HepG2 (cell line): ENCODE results near the gene ARHGAP4. TPM values are rescaled to one million over a fixed set of nuclear protein-coding genes. Genes with fewer than 3 reads are reported as not detected.

Source experiments
- ATAC-seq: fragments of 200-7000 bp; cut with Tn5 transposase; 3 replicates; pipeline ENCODE4 v1.9.1; 2020; ENCODE audit warnings: mild to moderate bottlenecking, moderate library complexity
- BruUV-seq: library from RNA; stranded (reverse); fragments of 400-500 nt; replicated peaks from 2 replicates; lab custom pipeline; 2021; lab: Mats Ljungman, UMichigan
- CTCF ChIA-PET: fragments of 300-600 bp; formaldehyde crosslinking; extraction: SDS; loops from one replicate; lab custom pipeline; 2021; ENCODE audit warnings: low total read pairs, inconsistent platforms, low intra/inter-chr PET ratio; lab: Yijun Ruan, JAX
- POLR2A ChIA-PET: fragments of 350-600 bp; sonication (Branson Sonifier 250); formaldehyde crosslinking; loops from one replicate; lab custom pipeline; 2020; ENCODE audit warnings: antibody characterized with exemption, inconsistent platforms; lab: Yijun Ruan, JAX
- DNase-seq: peaks from one replicate; pipeline ENCODE4 v3.0.0-alpha.2; 2015; ENCODE audit warnings: low spot score
- FAIRE-seq: peaks from 3 replicates; lab custom pipeline; 2011; peaks lifted over from hg19 to GRCh38; lab: Jason Lieb, UNC
- H2AFZ ChIP-seq: one replicate; pipeline ENCODE4 v1.6.1; 2011; ENCODE audit warnings: low read length, inconsistent platforms
- H3K27ac ChIP-seq: fragments of 300-600 bp; 3 replicates; pipeline ENCODE4 v1.8.0; 2011; ENCODE audit warnings: mixed run types, mild to moderate bottlenecking, mixed read lengths, low read length, inconsistent platforms; ENCODE audit not compliant: insufficient read depth; ENCODE audit errors: extremely low read length
- H3K27me3 ChIP-seq, 2 experiments: fragments of 200-600 bp in 1 of 2; 2 replicates in 1 of 2; 3 replicates in 1 of 2; pipeline versions ENCODE4 v1.6.0 to v1.8.0; 2011; ENCODE audit warnings: low read length in 2 of 2, mild to moderate bottlenecking in 2 of 2, moderate library complexity in 2 of 2, inconsistent platforms in 1 of 2; ENCODE audit not compliant: insufficient read depth in 2 of 2, control insufficient read depth in 1 of 2
- H3K36me3 ChIP-seq, 2 experiments: fragments of 200-600 bp in 1 of 2; replicated peaks in 1 of 2; 2 replicates in 1 of 2; 3 replicates in 1 of 2; pipeline versions ENCODE4 v1.5.1 to v1.8.0; 2011; ENCODE audit warnings: low read length in 2 of 2, inconsistent platforms in 1 of 2; ENCODE audit not compliant: insufficient read depth in 2 of 2, control insufficient read depth in 1 of 2
- H3K4me1 ChIP-seq: 2 replicates; pipeline ENCODE4 v1.5.1; 2012; ENCODE audit warnings: low read length, inconsistent platforms; ENCODE audit not compliant: insufficient read depth
- H3K4me2 ChIP-seq: 2 replicates; pipeline ENCODE4 v1.6.0; 2011; ENCODE audit warnings: low read depth, low read length, inconsistent platforms
- H3K4me3 ChIP-seq, 3 experiments: fragments of 200-600 bp in 1 of 3; sonication (generic), shearing (Covaris generic) in 1 of 3; replicated peaks in 1 of 3; 2 replicates each; pipeline ENCODE4 v1.5.1; 2011 to 2016; ENCODE audit warnings: low read length in 3 of 3, inconsistent platforms in 2 of 3, low read depth in 2 of 3, mild to moderate bottlenecking in 2 of 3, control low read depth in 1 of 3, mixed read lengths in 1 of 3; ENCODE audit not compliant: insufficient read depth in 1 of 3
- H3K79me2 ChIP-seq: one replicate; pipeline ENCODE4 v1.6.1; 2011; ENCODE audit warnings: low read length, inconsistent platforms; ENCODE audit not compliant: insufficient read depth
- H3K9ac ChIP-seq: 2 replicates; pipeline ENCODE4 v1.6.0; 2011; ENCODE audit warnings: mild to moderate bottlenecking, low read depth, low read length, inconsistent platforms; ENCODE audit not compliant: insufficient read depth
- H3K9me3 ChIP-seq: 2 replicates; pipeline ENCODE4 v1.5.1; 2012; ENCODE audit warnings: mild to moderate bottlenecking, low read length
- H4K20me1 ChIP-seq: 2 replicates; pipeline ENCODE4 v1.6.0; 2011; ENCODE audit warnings: inconsistent platforms, mild to moderate bottlenecking, low read length, moderate library complexity; ENCODE audit not compliant: insufficient read depth
- AFF4 ChIP-seq: sonication (generic); formaldehyde crosslinking; IDR thresholded peaks from 2 replicates; pipeline ENCODE4 v1.4.0; 2020; ENCODE audit warnings: missing genetic modification reagents
- AGO2 ChIP-seq: fragments of 200-400 bp; formaldehyde crosslinking; optimal IDR thresholded peaks from 2 replicates; pipeline ENCODE3; 2017; ENCODE audit warnings: mild to moderate bottlenecking, low read depth, low read length, moderate library complexity
- HOXA5 ChIP-seq: sonication (generic); formaldehyde crosslinking; IDR thresholded peaks from 2 replicates; pipeline ENCODE4 v1.4.0; 2020; ENCODE audit warnings: missing genetic modification reagents
- IKZF4 ChIP-seq: sonication (generic); formaldehyde crosslinking; IDR thresholded peaks from 2 replicates; pipeline ENCODE4 v1.5.1; 2020; ENCODE audit warnings: borderline replicate concordance, mild to moderate bottlenecking, low read depth, missing genetic modification reagents; ENCODE audit errors: not compliant biosample characterization
- JUND ChIP-seq: sonication (generic); formaldehyde crosslinking; IDR thresholded peaks from 2 replicates; pipeline ENCODE4 v1.8.0; 2022; ENCODE audit warnings: mild to moderate bottlenecking, missing genetic modification reagents
- ZEB1 ChIP-seq: IDR thresholded peaks from 2 replicates; pipeline ENCODE4 v1.6.1; 2012; ENCODE audit warnings: mild to moderate bottlenecking, low read depth, inconsistent platforms; ENCODE audit not compliant: insufficient replicate concordance
- ZNF335 ChIP-seq: sonication (generic); formaldehyde crosslinking; IDR thresholded peaks from 2 replicates; pipeline ENCODE4 v1.4.0; 2020; ENCODE audit warnings: missing genetic modification reagents
- ZNF816 ChIP-seq: sonication (generic); formaldehyde crosslinking; IDR thresholded peaks from 2 replicates; pipeline ENCODE4 v1.8.0; 2022; ENCODE audit warnings: missing genetic modification reagents, mild to moderate bottlenecking, borderline replicate concordance
- whole genome bisulfite sequencing: methylation state at CpG from one replicate; pipeline ENCODE4 v1.1.6; 2017; ENCODE audit warnings: low lambda C conversion rate; 5-methylcytosine and 5-hydroxymethylcytosine counted together
- in situ Hi-C: cut with HindIII; loops from 2 replicates; pipeline ENCODE4 v1.10.0; 2017; ENCODE audit warnings: low pct_unique_long_range_greater_than_20kb; ENCODE audit not compliant: extremely low pct_ligation_motif_present
- intact Hi-C: fragments of 100-400 bp; cut with micrococcal nuclease; formaldehyde crosslinking; loops from one replicate; pipeline ENCODE4 v1.10.0; 2022; ENCODE audit not compliant: unreplicated experiment
- polyA plus RNA-seq, 8 experiments: library from polyadenylated mRNA; depleted of rRNA in 3 of 8; stranded (reverse) in 7 of 8; unstranded in 1 of 8; fragments of >200 nt; fragmentation: Illumina TruSeq in 4 of 8; extraction: Trizol in 4 of 8; gene quantifications; 2 replicates each; pipeline versions ENCODE4 v1.2.1 to v1.2.3, GENCODE V29; 2011 to 2016; ENCODE audit warnings: low read depth in 4 of 8, missing spikeins in 1 of 8, mixed read lengths in 1 of 8; ENCODE audit not compliant: insufficient read depth in 1 of 8
- total RNA-seq, 5 experiments: library from RNA; depleted of rRNA; stranded (reverse); fragments of >200 nt; fragmentation: Illumina TruSeq; extraction: Trizol; gene quantifications; 2 replicates each; pipeline ENCODE4 v1.2.3, GENCODE V29; 2016; ENCODE audit warnings: low read depth in 1 of 5
- TF ChIP-seq, protein P1 (sequence below): sonication (generic); formaldehyde crosslinking; IDR thresholded peaks from 2 replicates; pipeline ENCODE4 v1.4.0; 2020; ENCODE audit warnings: missing genetic modification reagents
- TF ChIP-seq, protein P2 (sequence below): sonication (generic); formaldehyde crosslinking; IDR thresholded peaks from 2 replicates; pipeline ENCODE4 v1.5.0; 2020; ENCODE audit warnings: mild to moderate bottlenecking, missing genetic modification reagents

The ARHGAP4 gene
- total and polyA plus RNA-seq, 2 of the 13 experiments (the other 11 are each of a cell fraction or from before 2014, with no cell fraction given), result 0.57 to 0.64 TPM

- TF ChIP-seq ZNF335 (0 out of 2 replicates have a peak, but pooled peaks have one; percentile 8), ZEB1 (no peak), JUND (CRISPR knock-in tag) (no peak), ZNF816 (CRISPR knock-in tag) (0 out of 2 replicates have a peak, but pooled peaks have one; percentile 7)
- TF ChIP-seq, protein P1, sequence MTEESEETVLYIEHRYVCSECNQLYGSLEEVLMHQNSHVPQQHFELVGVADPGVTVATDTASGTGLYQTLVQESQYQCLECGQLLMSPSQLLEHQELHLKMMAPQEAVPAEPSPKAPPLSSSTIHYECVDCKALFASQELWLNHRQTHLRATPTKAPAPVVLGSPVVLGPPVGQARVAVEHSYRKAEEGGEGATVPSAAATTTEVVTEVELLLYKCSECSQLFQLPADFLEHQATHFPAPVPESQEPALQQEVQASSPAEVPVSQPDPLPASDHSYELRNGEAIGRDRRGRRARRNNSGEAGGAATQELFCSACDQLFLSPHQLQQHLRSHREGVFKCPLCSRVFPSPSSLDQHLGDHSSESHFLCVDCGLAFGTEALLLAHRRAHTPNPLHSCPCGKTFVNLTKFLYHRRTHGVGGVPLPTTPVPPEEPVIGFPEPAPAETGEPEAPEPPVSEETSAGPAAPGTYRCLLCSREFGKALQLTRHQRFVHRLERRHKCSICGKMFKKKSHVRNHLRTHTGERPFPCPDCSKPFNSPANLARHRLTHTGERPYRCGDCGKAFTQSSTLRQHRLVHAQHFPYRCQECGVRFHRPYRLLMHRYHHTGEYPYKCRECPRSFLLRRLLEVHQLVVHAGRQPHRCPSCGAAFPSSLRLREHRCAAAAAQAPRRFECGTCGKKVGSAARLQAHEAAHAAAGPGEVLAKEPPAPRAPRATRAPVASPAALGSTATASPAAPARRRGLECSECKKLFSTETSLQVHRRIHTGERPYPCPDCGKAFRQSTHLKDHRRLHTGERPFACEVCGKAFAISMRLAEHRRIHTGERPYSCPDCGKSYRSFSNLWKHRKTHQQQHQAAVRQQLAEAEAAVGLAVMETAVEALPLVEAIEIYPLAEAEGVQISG (CRISPR knock-in tag), result 0 out of 2 replicates have a peak, but pooled peaks have one; percentile 31
Observed at GRCh38 chrX:153971124-153971449, 45.0 kb upstream of the ARHGAP4 start (continued).

- peaks cover 57% of the 10 kb centered on the region for H3K4me1 ChIP-seq
- ChIA-PET POLR2A (interaction anchor here (0.6 to 6.3 kb wide), 8 partner anchors 23 to 164 kb away, joined by 3 to 54 read pairs (median 4); partner anchors contain the start of gene NAA10), CTCF (no interaction called here)
- intact Hi-C loops, result no loop called here
- TSS peak; percentile 57 for BruUV-seq
- 0% methylated on average over 26 of the region's 49 CpGs for WGBS
- FAIRE-seq (no peak), DNase-seq (peak; percentile 29), ATAC-seq (peak; percentile 2)
- peaks cover 38% of the 10 kb centered on the region for H4K20me1 ChIP-seq
- peak overlapping the region; percentile 100 for H3K9ac ChIP-seq
- no peak overlapping the region for H2AFZ ChIP-seq
- H3K4me2 ChIP-seq, result peak overlapping the region; percentile 47
- H3K79me2 ChIP-seq, result peaks cover 59% of the 10 kb centered on the region
- no peaks in the 10 kb centered on the region; a peak in 1 of 5 replicates for H3K27me3 ChIP-seq
- peak overlapping the region; percentile 100 for H3K27ac ChIP-seq
- no peaks in the 10 kb centered on the region for H3K9me3 ChIP-seq
- H3K36me3 ChIP-seq, result peaks cover 3 to 11% of the 10 kb centered on the region in 2 experiments; a peak in 3 of 5 replicates
- H3K4me3 ChIP-seq, result peak overlapping the region; percentile 85 to 90 (median 89)
- in situ Hi-C loops, result loop anchor here (5.0 kb wide), 1 partner anchor 42 kb away; no protein-coding TSS in a partner anchor
- TF ChIP-seq IKZF4 (CRISPR knock-in tag) (no peak), AFF4 (CRISPR knock-in tag) (no peak), ZNF816 (CRISPR knock-in tag) (0 out of 2 replicates have a peak, but pooled peaks have one; percentile 32), HOXA5 (CRISPR knock-in tag) (no peak), ZNF335 (0 out of 2 replicates have a peak, but pooled peaks have one; percentile 2), AGO2 (peak; percentile 12)
- TF ChIP-seq, protein P2, sequence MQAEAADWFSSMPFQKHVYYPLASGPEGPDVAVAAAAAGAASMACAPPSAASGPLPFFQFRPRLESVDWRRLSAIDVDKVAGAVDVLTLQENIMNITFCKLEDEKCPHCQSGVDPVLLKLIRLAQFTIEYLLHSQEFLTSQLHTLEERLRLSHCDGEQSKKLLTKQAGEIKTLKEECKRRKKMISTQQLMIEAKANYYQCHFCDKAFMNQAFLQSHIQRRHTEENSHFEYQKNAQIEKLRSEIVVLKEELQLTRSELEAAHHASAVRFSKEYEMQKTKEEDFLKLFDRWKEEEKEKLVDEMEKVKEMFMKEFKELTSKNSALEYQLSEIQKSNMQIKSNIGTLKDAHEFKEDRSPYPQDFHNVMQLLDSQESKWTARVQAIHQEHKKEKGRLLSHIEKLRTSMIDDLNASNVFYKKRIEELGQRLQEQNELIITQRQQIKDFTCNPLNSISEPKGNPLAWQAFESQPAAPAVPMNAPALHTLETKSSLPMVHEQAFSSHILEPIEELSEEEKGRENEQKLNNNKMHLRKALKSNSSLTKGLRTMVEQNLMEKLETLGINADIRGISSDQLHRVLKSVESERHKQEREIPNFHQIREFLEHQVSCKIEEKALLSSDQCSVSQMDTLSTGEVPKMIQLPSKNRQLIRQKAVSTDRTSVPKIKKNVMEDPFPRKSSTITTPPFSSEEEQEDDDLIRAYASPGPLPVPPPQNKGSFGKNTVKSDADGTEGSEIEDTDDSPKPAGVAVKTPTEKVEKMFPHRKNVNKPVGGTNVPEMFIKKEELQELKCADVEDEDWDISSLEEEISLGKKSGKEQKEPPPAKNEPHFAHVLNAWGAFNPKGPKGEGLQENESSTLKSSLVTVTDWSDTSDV (CRISPR knock-in tag), result no peak
Observed at GRCh38 chrX:153970357-153971123, 44.5 kb upstream of the ARHGAP4 start.
